Ishikawa (cell line): ENCODE data around the gene CD46.

ENCODE experiments used
- CEBPB ChIP-seq: IDR thresholded peaks from 2 replicates; pipeline ENCODE4 v1.6.1; 2012
- CREB1 ChIP-seq: IDR thresholded peaks from 2 replicates; pipeline ENCODE4 v1.6.1; 2012; ENCODE audit warnings: low read depth
- EGR1 ChIP-seq: IDR thresholded peaks from 2 replicates; pipeline ENCODE4 v1.6.1; 2012
- EP300 ChIP-seq: IDR thresholded peaks from 2 replicates; pipeline ENCODE4 v1.6.1; 2012; ENCODE audit warnings: borderline replicate concordance
- FOXM1 ChIP-seq: IDR thresholded peaks from 2 replicates; pipeline ENCODE4 v1.6.1; 2012; ENCODE audit warnings: low read depth, borderline replicate concordance
- NFIC ChIP-seq: IDR thresholded peaks from 2 replicates; pipeline ENCODE4 v1.6.1; 2012
- RAD21 ChIP-seq: IDR thresholded peaks from 2 replicates; pipeline ENCODE4 v1.6.1; 2012; ENCODE audit warnings: low read depth
- TAF1 ChIP-seq: IDR thresholded peaks from 2 replicates; pipeline ENCODE4 v1.6.1; 2012; ENCODE audit warnings: low read depth, mild to moderate bottlenecking
- TCF12 ChIP-seq: IDR thresholded peaks from 2 replicates; pipeline ENCODE4 v1.6.1; 2012; ENCODE audit warnings: low read depth
- TEAD4 ChIP-seq: IDR thresholded peaks from 2 replicates; pipeline ENCODE4 v1.6.1; 2012
- YY1 ChIP-seq: IDR thresholded peaks from 2 replicates; pipeline ENCODE4 v1.6.1; 2012; ENCODE audit warnings: low read depth
- ZBTB7A ChIP-seq: IDR thresholded peaks from 2 replicates; pipeline ENCODE4 v1.6.1; 2012; ENCODE audit warnings: low read depth
- TF ChIP-seq, protein P1 (sequence below): IDR thresholded peaks from 2 replicates; pipeline ENCODE4 v1.6.1; 2012
- TF ChIP-seq, protein P2 (sequence below): IDR thresholded peaks from 2 replicates; pipeline ENCODE4 v1.6.1; 2012; ENCODE audit warnings: low read depth, mild to moderate bottlenecking
- TF ChIP-seq, protein P3 (sequence below): IDR thresholded peaks from 2 replicates; pipeline ENCODE4 v1.6.1; 2012

Gene CD46

DNA sequence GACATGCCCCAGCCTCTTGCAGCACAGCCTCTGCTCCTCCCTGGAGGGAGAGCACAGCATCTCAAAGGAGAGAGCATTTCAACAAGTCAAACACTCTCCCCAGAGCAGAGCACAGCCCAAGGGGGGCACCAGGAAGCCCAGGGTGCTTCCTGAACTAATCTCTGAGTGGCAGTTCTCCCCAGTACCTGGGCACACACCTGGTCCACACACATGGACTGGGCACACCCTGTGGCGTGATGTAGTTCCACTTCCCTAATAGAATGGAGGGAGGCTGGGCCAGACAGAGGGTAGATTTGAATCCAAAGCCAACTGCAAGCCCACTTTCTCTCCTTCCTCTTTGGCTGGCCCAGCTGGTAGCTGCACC is 55.5 kb downstream of the CD46 start:
- TF ChIP-seq EP300 (no peak), EGR1 (no peak), FOXM1 (no peak), CREB1 (no peak), YY1 (no peak), ZBTB7A (no peak), NFIC (no peak), TAF1 (no peak)
- TF ChIP-seq, protein P1, sequence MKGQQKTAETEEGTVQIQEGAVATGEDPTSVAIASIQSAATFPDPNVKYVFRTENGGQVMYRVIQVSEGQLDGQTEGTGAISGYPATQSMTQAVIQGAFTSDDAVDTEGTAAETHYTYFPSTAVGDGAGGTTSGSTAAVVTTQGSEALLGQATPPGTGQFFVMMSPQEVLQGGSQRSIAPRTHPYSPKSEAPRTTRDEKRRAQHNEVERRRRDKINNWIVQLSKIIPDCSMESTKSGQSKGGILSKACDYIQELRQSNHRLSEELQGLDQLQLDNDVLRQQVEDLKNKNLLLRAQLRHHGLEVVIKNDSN, result no peak

DNA sequence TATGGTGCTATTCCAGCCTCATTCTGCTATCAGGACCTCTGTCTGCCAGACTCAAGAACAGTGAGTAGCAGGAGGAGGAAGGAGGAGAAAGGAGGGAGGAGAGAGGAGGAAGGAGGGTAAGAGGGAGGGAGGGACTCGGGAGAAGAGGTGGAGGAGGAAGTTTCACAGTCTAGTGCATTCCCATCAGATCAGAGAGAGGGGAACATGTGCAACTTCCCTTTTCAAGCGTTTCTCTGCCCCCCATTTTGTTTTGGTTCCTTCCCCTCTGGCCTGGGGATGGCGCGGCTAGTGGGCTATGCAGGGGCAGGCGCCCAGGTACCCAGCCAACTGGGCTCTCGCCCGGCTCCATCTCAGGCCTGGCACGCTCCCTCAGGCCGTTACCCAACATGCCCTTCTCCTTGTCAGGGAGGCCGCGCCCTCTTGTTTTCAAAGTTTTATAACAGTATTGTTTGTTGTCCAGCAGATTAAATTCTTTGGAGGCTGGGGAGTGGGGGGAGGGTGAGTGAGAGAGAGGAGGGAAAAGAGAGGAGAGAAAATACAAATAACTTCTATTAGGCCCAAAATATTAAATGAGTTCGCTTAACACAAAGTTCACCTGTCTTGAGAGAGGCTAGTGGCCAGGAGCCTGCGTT is 56.0 kb downstream of the CD46 start:
- no peak for TF ChIP-seq EGR1
- no peak for TF ChIP-seq EP300
- TF ChIP-seq FOXM1, result no peak
- TF ChIP-seq CEBPB, result no peak
- no peak for TF ChIP-seq TAF1
- TF ChIP-seq TEAD4, result no peak
- TF ChIP-seq, protein P1, result no peak
- TF ChIP-seq, protein P2, sequence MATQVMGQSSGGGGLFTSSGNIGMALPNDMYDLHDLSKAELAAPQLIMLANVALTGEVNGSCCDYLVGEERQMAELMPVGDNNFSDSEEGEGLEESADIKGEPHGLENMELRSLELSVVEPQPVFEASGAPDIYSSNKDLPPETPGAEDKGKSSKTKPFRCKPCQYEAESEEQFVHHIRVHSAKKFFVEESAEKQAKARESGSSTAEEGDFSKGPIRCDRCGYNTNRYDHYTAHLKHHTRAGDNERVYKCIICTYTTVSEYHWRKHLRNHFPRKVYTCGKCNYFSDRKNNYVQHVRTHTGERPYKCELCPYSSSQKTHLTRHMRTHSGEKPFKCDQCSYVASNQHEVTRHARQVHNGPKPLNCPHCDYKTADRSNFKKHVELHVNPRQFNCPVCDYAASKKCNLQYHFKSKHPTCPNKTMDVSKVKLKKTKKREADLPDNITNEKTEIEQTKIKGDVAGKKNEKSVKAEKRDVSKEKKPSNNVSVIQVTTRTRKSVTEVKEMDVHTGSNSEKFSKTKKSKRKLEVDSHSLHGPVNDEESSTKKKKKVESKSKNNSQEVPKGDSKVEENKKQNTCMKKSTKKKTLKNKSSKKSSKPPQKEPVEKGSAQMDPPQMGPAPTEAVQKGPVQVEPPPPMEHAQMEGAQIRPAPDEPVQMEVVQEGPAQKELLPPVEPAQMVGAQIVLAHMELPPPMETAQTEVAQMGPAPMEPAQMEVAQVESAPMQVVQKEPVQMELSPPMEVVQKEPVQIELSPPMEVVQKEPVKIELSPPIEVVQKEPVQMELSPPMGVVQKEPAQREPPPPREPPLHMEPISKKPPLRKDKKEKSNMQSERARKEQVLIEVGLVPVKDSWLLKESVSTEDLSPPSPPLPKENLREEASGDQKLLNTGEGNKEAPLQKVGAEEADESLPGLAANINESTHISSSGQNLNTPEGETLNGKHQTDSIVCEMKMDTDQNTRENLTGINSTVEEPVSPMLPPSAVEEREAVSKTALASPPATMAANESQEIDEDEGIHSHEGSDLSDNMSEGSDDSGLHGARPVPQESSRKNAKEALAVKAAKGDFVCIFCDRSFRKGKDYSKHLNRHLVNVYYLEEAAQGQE, result no peak
- no peak for TF ChIP-seq YY1

DNA sequence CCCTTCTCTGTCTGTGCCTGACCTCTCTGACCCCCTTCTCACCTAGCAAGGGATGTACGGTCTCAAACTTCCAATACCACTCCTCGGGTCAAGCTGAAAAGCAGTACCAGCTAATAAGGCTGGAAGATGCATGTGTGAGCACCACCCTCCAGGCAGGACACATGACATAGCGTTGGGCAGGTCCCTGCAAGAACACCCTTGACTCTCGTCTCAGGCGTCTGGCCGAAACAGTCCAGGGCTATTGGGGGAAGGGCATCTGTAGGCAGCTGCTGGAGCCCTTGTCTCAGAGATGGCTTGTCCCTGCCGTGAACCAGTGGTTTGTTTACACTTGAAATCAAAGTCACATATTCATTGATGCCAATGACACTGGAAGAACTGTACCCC is 56.5 kb downstream of the CD46 start:
- no peak for TF ChIP-seq CEBPB
- TF ChIP-seq TCF12, result no peak
- TF ChIP-seq ZBTB7A, result no peak
- TF ChIP-seq TAF1, result no peak
- TF ChIP-seq, protein P3, sequence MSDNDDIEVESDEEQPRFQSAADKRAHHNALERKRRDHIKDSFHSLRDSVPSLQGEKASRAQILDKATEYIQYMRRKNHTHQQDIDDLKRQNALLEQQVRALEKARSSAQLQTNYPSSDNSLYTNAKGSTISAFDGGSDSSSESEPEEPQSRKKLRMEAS, result no peak
- TF ChIP-seq CREB1, result no peak
- TF ChIP-seq, protein P2, result no peak
- no peak for TF ChIP-seq RAD21
- TF ChIP-seq FOXM1, result no peak
- no peak for TF ChIP-seq NFIC
- TF ChIP-seq, protein P1, result no peak
- no peak for TF ChIP-seq YY1
- TF ChIP-seq TEAD4, result no peak
- no peak for TF ChIP-seq EGR1
- TF ChIP-seq EP300, result no peak

DNA sequence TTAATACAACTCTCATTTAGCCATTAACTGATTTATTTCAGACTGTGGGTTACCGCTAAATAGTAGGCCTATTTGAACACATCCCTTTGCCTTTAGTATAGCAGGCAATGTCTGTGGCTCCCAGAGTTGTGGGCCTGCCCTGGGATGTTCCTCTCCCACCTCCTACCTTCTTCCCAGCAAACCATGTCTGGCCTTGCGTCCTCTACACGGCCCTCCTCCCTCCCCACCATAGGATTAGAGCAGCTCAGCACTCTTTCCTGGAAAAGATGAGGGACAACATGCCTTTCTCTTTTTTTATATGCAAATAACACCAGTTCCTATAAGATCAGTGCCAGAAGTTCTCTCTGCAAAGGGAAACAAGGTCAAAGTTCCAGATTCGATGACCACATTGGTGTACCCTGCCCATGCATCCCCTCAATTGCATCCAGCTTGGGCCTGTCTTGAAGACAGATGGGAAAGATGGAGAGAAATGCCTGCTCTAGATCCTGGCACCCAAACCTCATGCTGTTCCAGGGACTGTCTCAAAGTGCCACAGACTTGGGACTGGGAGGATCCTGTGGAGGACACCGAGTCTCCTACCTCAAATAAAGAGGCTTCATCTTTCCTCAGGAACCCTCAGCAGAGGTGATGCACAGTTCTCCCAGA is 57.2 kb downstream of the CD46 start:
- TF ChIP-seq, protein P2, result no peak
- no peak for TF ChIP-seq TCF12
- no peak for TF ChIP-seq NFIC
